A549 (cell line): ENCODE measurements around the gene MEIOSIN. TPM values are rescaled to one million over a fixed set of nuclear protein-coding genes. Genes with fewer than 3 reads are reported as not detected.

Source experiments
- ATAC-seq, 2 experiments: fragments of 200-7000 bp in 1 of 2; fragments of >200 bp in 1 of 2; cut with Nextera tagmentation in 1 of 2; cut with Tn5 transposase in 1 of 2; 3 replicates each; pipeline versions ENCODE4 v1.8.0 to v1.9.1; 2018 to 2020; ENCODE audit warnings: mild to moderate bottlenecking in 1 of 2, moderate library complexity in 1 of 2
- CTCF ChIA-PET: fragments of 300-600 bp; sonication (Branson Sonifier 250); formaldehyde crosslinking; extraction: SDS; loops from one replicate; lab custom pipeline; 2021; ENCODE audit warnings: antibody characterized with exemption, inconsistent platforms; lab: Yijun Ruan, JAX
- POLR2A ChIA-PET: fragments of 350-600 bp; formaldehyde crosslinking; extraction: SDS; loops from one replicate; lab custom pipeline; 2021; ENCODE audit warnings: antibody characterized with exemption, inconsistent platforms; lab: Yijun Ruan, JAX
- DNase-seq, 2 experiments: peaks; one replicate each; pipeline versions ENCODE4 v3.0.0 to v3.0.0-alpha.2; 2011 to 2016; ENCODE audit warnings: low read depth in 1 of 2, low spot score in 1 of 2
- FAIRE-seq: peaks from 2 replicates; lab custom pipeline; 2011; peaks lifted over from hg19 to GRCh38; lab: Jason Lieb, UNC
- H3K27ac ChIP-seq, 2 experiments: fragments of >200 bp; sonication (Bioruptor Twin); formaldehyde crosslinking; 3 replicates each; pipeline ENCODE4 v1.5.1; 2016 to 2017
- H3K4me1 ChIP-seq: fragments of >200 bp; sonication (Bioruptor Twin); formaldehyde crosslinking; 3 replicates; pipeline ENCODE4 v1.6.1; 2016
- H3K4me2 ChIP-seq: fragments of >200 bp; sonication (Bioruptor Twin); formaldehyde crosslinking; 3 replicates; pipeline ENCODE4 v1.6.1; 2016
- H3K4me3 ChIP-seq: fragments of >200 bp; sonication (Bioruptor Twin); formaldehyde crosslinking; 3 replicates; pipeline ENCODE4 v1.5.1; 2016
- H3K9me3 ChIP-seq: fragments of >200 bp; sonication (Bioruptor Twin); formaldehyde crosslinking; 3 replicates; pipeline ENCODE4 v1.6.1; 2016
- BHLHE40 ChIP-seq: IDR thresholded peaks from 2 replicates; pipeline ENCODE4 v1.6.1; 2012; ENCODE audit warnings: low read depth, low read length, inconsistent platforms
- CBX2 ChIP-seq: fragments of 200-600 bp; sonication (generic); IDR thresholded peaks from 2 replicates; pipeline ENCODE4 v1.6.1; 2016; ENCODE audit warnings: low read depth, mild to moderate bottlenecking, borderline replicate concordance
- CBX8 ChIP-seq: fragments of 200-600 bp; sonication (generic); IDR thresholded peaks from 2 replicates; pipeline ENCODE4 v1.6.1; 2016
- CHD4 ChIP-seq: fragments of 200-600 bp; sonication (generic); IDR thresholded peaks from 2 replicates; pipeline ENCODE4 v1.6.1; 2016; ENCODE audit warnings: antibody characterized with exemption, mild to moderate bottlenecking, borderline replicate concordance
- EHF ChIP-seq: fragments of 250-450 bp; sonication (Bioruptor Pico); IDR thresholded peaks from 2 replicates; pipeline ENCODE4 v1.5.0; 2020; ENCODE audit warnings: mild to moderate bottlenecking
- EHMT2 ChIP-seq: fragments of 200-600 bp; sonication (generic); IDR thresholded peaks from 2 replicates; pipeline ENCODE4 v1.6.1; 2016; ENCODE audit warnings: antibody characterized with exemption, low read depth, mild to moderate bottlenecking, moderate library complexity
- EP300 ChIP-seq, 2 experiments: fragments of >200 bp; sonication (Bioruptor Twin); formaldehyde crosslinking; IDR thresholded peaks; 2 replicates in 1 of 2; 3 replicates in 1 of 2; pipeline ENCODE4 v1.6.1; 2016 to 2017
- FOSB ChIP-seq: fragments of 250-450 bp; sonication (Bioruptor Pico); IDR thresholded peaks from 2 replicates; pipeline ENCODE4 v1.5.0; 2020; ENCODE audit warnings: mild to moderate bottlenecking, moderate library complexity
- FOSL2 ChIP-seq, 2 experiments: fragments of 450-650 bp in 1 of 2; fragments of >200 bp in 1 of 2; sonication (Bioruptor Twin) in 1 of 2; formaldehyde crosslinking; IDR thresholded peaks; 2 replicates each; pipeline versions ENCODE4 v1.5.0 to v1.6.1; 2016 to 2020; ENCODE audit warnings: mild to moderate bottlenecking in 1 of 2, moderate library complexity in 1 of 2
- FOXS1 ChIP-seq: fragments of 250-450 bp; sonication (Bioruptor Pico); IDR thresholded peaks from 2 replicates; pipeline ENCODE4 v1.5.0; 2020; ENCODE audit warnings: mild to moderate bottlenecking, moderate library complexity
- HEYL ChIP-seq: fragments of 250-450 bp; sonication (Bioruptor Pico); IDR thresholded peaks from 2 replicates; pipeline ENCODE4 v1.8.0; 2021; ENCODE audit warnings: mild to moderate bottlenecking, moderate library complexity
- HOXA7 ChIP-seq: fragments of 250-450 bp; sonication (Bioruptor Pico); IDR thresholded peaks from 2 replicates; pipeline ENCODE4 v1.5.0; 2020; ENCODE audit warnings: mild to moderate bottlenecking, moderate library complexity
- HOXB13 ChIP-seq: fragments of 250-450 bp; sonication (Bioruptor Pico); IDR thresholded peaks from 2 replicates; pipeline ENCODE4 v1.5.0; 2020; ENCODE audit warnings: low read depth, mild to moderate bottlenecking, moderate library complexity
- HOXB5 ChIP-seq: fragments of 250-450 bp; sonication (Bioruptor Pico); IDR thresholded peaks from 2 replicates; pipeline ENCODE4 v1.5.0; 2020; ENCODE audit warnings: mild to moderate bottlenecking, moderate library complexity
- JUN ChIP-seq, 2 experiments: fragments of >200 bp; sonication (Bioruptor Twin); formaldehyde crosslinking; IDR thresholded peaks; 2 replicates in 1 of 2; 3 replicates in 1 of 2; pipeline ENCODE4 v1.6.1; 2016 to 2017
- MYC ChIP-seq: IDR thresholded peaks from 2 replicates; pipeline ENCODE4 v1.6.1; 2012; ENCODE audit warnings: mild to moderate bottlenecking, inconsistent platforms, low read length, improper control_type of control experiment, borderline replicate concordance
- NFE2L2 ChIP-seq: fragments of 150-350 bp; conservative IDR thresholded peaks from 2 replicates; pipeline ENCODE4 v1.6.1; 2014; ENCODE audit warnings: low read length
- NPAS2 ChIP-seq: fragments of 250-450 bp; sonication (Bioruptor Pico); IDR thresholded peaks from 2 replicates; pipeline ENCODE4 v1.8.0; 2022; ENCODE audit warnings: mild to moderate bottlenecking, moderate library complexity, borderline replicate concordance
- POLR2A ChIP-seq: IDR thresholded peaks from 2 replicates; pipeline ENCODE4 v1.6.1; 2012; ENCODE audit warnings: mild to moderate bottlenecking, low read length
- POLR2AphosphoS2 ChIP-seq: conservative IDR thresholded peaks from 2 replicates; pipeline ENCODE4 v1.6.1; 2012; ENCODE audit warnings: low read length, improper control_type of control experiment, inconsistent platforms
- RAD21 ChIP-seq, 2 experiments: fragments of >200 bp in 1 of 2; sonication (Bioruptor Twin) in 1 of 2; formaldehyde crosslinking in 1 of 2; IDR thresholded peaks in 1 of 2; conservative IDR thresholded peaks in 1 of 2; 2 replicates in 1 of 2; 3 replicates in 1 of 2; pipeline ENCODE4 v1.6.1; 2012 to 2018; ENCODE audit warnings: inconsistent platforms in 1 of 2
- RARB ChIP-seq: fragments of 250-450 bp; sonication (Bioruptor Pico); IDR thresholded peaks from 2 replicates; pipeline ENCODE4 v1.8.0; 2021; ENCODE audit warnings: mild to moderate bottlenecking, moderate library complexity
- RFX5 ChIP-seq: fragments of 450-650 bp; IDR thresholded peaks from 2 replicates; pipeline ENCODE4 v1.7.1; 2014; ENCODE audit warnings: antibody characterized with exemption, mild to moderate bottlenecking, moderate library complexity
- TFCP2L1 ChIP-seq: fragments of 250-450 bp; sonication (Bioruptor Pico); IDR thresholded peaks from 2 replicates; pipeline ENCODE4 v1.5.0; 2021; ENCODE audit warnings: mild to moderate bottlenecking
- ZSCAN20 ChIP-seq: fragments of 250-450 bp; sonication (Bioruptor Pico); IDR thresholded peaks from 2 replicates; pipeline ENCODE4 v1.8.0; 2022; ENCODE audit warnings: mild to moderate bottlenecking, moderate library complexity
- WGBS: methylation state at CpG from one replicate; pipeline ENCODE4 v1.1.6; 2017; ENCODE audit errors: missing lambda C conversion rate; 5-methylcytosine and 5-hydroxymethylcytosine counted together
- polyA plus RNA-seq, 4 experiments: library from polyadenylated mRNA; depleted of rRNA in 3 of 4; stranded (reverse); fragments of >200 nt; fragmentation: RNase III in 1 of 4; extraction: RNeasy Plus Mini Kit Qiagen cat#74134 plus additional on column Dnase treatment in 1 of 4; gene quantifications; 2 replicates in 3 of 4; 3 replicates in 1 of 4; pipeline ENCODE4 v1.2.3, GENCODE V29; 2011 to 2017
- TF ChIP-seq, protein P1 (sequence below): IDR thresholded peaks from 2 replicates; pipeline ENCODE4 v1.6.1; 2012; ENCODE audit warnings: low read depth, borderline replicate concordance
- TF ChIP-seq, protein P2 (sequence below): fragments of >200 bp; sonication (Bioruptor Twin); formaldehyde crosslinking; IDR thresholded peaks from 3 replicates; pipeline ENCODE4 v1.6.1; 2016
- TF ChIP-seq, protein P3 (sequence below): fragments of 450-650 bp; IDR thresholded peaks from 2 replicates; pipeline ENCODE4 v1.6.1; 2014; ENCODE audit warnings: antibody characterized with exemption
- TF ChIP-seq, protein P4 (sequence below): fragments of 200-600 bp; sonication (generic); IDR thresholded peaks from 2 replicates; pipeline ENCODE4 v1.6.1; 2016; ENCODE audit warnings: antibody characterized with exemption, mild to moderate bottlenecking, moderate library complexity
- TF ChIP-seq, protein P5 (sequence below): fragments of 250-450 bp; sonication (Bioruptor Pico); IDR thresholded peaks from 2 replicates; pipeline ENCODE4 v1.5.0; 2020; ENCODE audit warnings: low read depth, mild to moderate bottlenecking, moderate library complexity

Gene MEIOSIN
- polyA plus RNA-seq, 2 of the 4 experiments (the other 2 are of a cell fraction) = not detected

DNA sequence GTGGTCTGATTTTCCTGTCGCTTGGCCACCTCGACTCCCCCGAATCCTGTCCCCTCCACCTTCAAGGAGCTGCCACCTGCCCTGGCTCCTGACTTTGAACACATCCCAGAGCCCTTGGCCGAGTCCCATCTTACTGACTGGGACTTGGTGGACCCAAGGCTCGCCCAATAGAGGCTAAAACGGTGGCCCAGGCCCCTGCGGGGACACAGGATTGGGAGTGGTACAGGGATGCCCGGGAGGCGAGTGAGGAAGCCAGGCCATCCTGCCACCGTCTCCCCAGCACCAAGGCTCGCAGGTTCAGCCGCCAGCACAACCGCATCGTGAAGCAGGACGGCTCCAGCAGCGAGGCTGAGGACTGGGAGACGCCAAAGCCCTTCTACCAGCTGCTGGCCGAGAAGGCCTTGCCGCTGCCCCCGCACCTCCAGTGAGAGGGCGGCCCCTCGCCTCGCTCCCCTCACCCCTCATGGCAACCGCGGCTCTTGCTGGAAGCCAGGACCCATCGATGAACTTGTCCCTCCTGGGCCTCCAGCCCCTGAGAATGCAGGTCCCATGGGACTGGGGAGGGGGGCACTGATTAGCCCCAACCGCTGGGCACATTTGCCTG, 30.6 kb downstream of the MEIOSIN start:
- ChIA-PET POLR2A (interaction anchor here (1.2 kb wide), 1 partner anchor 11 kb away, joined by 3 read pairs; no protein-coding TSS in a partner anchor), CTCF (interaction anchor here (1.1 to 74.3 kb wide), 8 partner anchors 9 to 88 kb away, joined by 3 to 2204 read pairs (median 6); partner anchors contain the start of genes DMPK, DMWD, QPCTL and RSPH6A)
- H3K4me2 ChIP-seq = no peak overlapping the region
- H3K4me1 ChIP-seq = peaks cover 13% of the 10 kb centered on the region
- no peak overlapping the region for H3K4me3 ChIP-seq
- no peaks in the 10 kb centered on the region for H3K9me3 ChIP-seq
- H3K27ac ChIP-seq = no peak overlapping the region
- TF ChIP-seq POLR2AphosphoS2 = no peak
- TF ChIP-seq POLR2A = no peak
- TF ChIP-seq HOXB5 (CRISPR knock-in tag) = no peak
- TF ChIP-seq HOXB13 = no peak
- TF ChIP-seq, protein P1, sequence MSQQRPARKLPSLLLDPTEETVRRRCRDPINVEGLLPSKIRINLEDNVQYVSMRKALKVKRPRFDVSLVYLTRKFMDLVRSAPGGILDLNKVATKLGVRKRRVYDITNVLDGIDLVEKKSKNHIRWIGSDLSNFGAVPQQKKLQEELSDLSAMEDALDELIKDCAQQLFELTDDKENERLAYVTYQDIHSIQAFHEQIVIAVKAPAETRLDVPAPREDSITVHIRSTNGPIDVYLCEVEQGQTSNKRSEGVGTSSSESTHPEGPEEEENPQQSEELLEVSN = no peak
- no peak for TF ChIP-seq FOSL2 (IDR thresholded peaks at IDR 0.05)
- no peak for TF ChIP-seq FOSL2 (CRISPR knock-in tag; IDR thresholded peaks at IDR 0.05)
- TF ChIP-seq, protein P2, sequence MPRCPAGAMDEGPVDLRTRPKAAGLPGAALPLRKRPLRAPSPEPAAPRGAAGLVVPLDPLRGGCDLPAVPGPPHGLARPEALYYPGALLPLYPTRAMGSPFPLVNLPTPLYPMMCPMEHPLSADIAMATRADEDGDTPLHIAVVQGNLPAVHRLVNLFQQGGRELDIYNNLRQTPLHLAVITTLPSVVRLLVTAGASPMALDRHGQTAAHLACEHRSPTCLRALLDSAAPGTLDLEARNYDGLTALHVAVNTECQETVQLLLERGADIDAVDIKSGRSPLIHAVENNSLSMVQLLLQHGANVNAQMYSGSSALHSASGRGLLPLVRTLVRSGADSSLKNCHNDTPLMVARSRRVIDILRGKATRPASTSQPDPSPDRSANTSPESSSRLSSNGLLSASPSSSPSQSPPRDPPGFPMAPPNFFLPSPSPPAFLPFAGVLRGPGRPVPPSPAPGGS = no peak
- TF ChIP-seq, protein P3, sequence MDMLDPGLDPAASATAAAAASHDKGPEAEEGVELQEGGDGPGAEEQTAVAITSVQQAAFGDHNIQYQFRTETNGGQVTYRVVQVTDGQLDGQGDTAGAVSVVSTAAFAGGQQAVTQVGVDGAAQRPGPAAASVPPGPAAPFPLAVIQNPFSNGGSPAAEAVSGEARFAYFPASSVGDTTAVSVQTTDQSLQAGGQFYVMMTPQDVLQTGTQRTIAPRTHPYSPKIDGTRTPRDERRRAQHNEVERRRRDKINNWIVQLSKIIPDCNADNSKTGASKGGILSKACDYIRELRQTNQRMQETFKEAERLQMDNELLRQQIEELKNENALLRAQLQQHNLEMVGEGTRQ = no peak
- TF ChIP-seq HEYL (CRISPR knock-in tag) = no peak
- no peak for TF ChIP-seq NPAS2 (CRISPR knock-in tag)
- no peak for TF ChIP-seq FOSB (CRISPR knock-in tag)
- TF ChIP-seq HOXA7 (CRISPR knock-in tag) = no peak
- TF ChIP-seq, protein P4, sequence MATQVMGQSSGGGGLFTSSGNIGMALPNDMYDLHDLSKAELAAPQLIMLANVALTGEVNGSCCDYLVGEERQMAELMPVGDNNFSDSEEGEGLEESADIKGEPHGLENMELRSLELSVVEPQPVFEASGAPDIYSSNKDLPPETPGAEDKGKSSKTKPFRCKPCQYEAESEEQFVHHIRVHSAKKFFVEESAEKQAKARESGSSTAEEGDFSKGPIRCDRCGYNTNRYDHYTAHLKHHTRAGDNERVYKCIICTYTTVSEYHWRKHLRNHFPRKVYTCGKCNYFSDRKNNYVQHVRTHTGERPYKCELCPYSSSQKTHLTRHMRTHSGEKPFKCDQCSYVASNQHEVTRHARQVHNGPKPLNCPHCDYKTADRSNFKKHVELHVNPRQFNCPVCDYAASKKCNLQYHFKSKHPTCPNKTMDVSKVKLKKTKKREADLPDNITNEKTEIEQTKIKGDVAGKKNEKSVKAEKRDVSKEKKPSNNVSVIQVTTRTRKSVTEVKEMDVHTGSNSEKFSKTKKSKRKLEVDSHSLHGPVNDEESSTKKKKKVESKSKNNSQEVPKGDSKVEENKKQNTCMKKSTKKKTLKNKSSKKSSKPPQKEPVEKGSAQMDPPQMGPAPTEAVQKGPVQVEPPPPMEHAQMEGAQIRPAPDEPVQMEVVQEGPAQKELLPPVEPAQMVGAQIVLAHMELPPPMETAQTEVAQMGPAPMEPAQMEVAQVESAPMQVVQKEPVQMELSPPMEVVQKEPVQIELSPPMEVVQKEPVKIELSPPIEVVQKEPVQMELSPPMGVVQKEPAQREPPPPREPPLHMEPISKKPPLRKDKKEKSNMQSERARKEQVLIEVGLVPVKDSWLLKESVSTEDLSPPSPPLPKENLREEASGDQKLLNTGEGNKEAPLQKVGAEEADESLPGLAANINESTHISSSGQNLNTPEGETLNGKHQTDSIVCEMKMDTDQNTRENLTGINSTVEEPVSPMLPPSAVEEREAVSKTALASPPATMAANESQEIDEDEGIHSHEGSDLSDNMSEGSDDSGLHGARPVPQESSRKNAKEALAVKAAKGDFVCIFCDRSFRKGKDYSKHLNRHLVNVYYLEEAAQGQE = no peak
- TF ChIP-seq, protein P5, sequence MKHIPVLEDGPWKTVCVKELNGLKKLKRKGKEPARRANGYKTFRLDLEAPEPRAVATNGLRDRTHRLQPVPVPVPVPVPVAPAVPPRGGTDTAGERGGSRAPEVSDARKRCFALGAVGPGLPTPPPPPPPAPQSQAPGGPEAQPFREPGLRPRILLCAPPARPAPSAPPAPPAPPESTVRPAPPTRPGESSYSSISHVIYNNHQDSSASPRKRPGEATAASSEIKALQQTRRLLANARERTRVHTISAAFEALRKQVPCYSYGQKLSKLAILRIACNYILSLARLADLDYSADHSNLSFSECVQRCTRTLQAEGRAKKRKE (CRISPR knock-in tag) = no peak
- no peak for TF ChIP-seq FOXS1 (CRISPR knock-in tag)
- TF ChIP-seq JUN (IDR thresholded peaks at IDR 0.05) = no peak
- TF ChIP-seq TFCP2L1 (CRISPR knock-in tag) = no peak
- no peak for TF ChIP-seq CBX2
- WGBS = 86% methylated on average over 26 of the region's 27 CpGs
- DNase-seq (no peak), ATAC-seq (no peak), FAIRE-seq (no peak)

DNA sequence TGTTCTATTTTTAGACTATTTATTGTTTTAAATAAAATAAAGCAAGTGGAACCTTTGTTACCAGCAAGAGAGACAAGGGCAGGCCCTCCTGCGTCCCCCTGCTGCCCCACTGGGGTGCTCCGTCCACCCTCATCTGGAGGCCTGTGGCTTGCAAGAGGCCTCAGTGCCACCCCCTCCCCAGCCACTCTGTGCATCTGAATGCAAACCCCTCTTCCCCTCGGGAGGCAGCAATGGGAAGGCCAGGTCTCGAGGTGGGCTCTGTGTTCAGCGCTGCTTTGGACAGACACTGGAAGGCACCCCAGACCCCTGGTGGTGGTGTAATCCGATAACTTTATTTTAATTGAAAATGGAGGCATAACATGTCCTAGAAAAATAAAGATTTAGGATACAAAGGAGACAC, 31.2 kb downstream of the MEIOSIN start:
- ATAC-seq (no peak), DNase-seq (no peak), FAIRE-seq (no peak)
- ChIA-PET POLR2A (interaction anchor here (1.2 kb wide), 1 partner anchor 12 kb away, joined by 3 read pairs; no protein-coding TSS in a partner anchor), CTCF (interaction anchor here (1.3 to 74.3 kb wide), 5 partner anchors 8 to 72 kb away, joined by 3 to 2204 read pairs (median 96); partner anchors contain the start of genes DMPK, DMWD, QPCTL and RSPH6A)
- no peak overlapping the region for H3K4me3 ChIP-seq
- H3K4me1 ChIP-seq = peaks cover 13% of the 10 kb centered on the region
- WGBS = 94% methylated on average over 5 of the region's 6 CpGs
- H3K9me3 ChIP-seq = no peaks in the 10 kb centered on the region
- H3K27ac ChIP-seq = no peak overlapping the region
- no peak overlapping the region for H3K4me2 ChIP-seq
- no peak for TF ChIP-seq RFX5
- TF ChIP-seq EHMT2 = no peak
- TF ChIP-seq, protein P5 (CRISPR knock-in tag) = no peak
- no peak for TF ChIP-seq EP300 (IDR thresholded peaks at IDR 0.05)
- no peak for TF ChIP-seq RARB (CRISPR knock-in tag)
- TF ChIP-seq ZSCAN20 (CRISPR knock-in tag) = no peak
- TF ChIP-seq BHLHE40 = no peak
- no peak for TF ChIP-seq NFE2L2
- TF ChIP-seq JUN (IDR thresholded peaks at IDR 0.05) = no peak
- TF ChIP-seq CBX8 = no peak
- no peak for TF ChIP-seq HEYL (CRISPR knock-in tag)
- TF ChIP-seq RAD21 (conservative IDR thresholded peaks at IDR 0.05 in 1 of 2, IDR thresholded peaks at IDR 0.05 in 1 of 2) = no peak
- no peak for TF ChIP-seq CHD4
- TF ChIP-seq EHF (CRISPR knock-in tag) = no peak
- no peak for TF ChIP-seq MYC
